H1 (cell line): ENCODE data around the gene CENATAC. TPM values are rescaled to one million over a fixed set of nuclear protein-coding genes. Genes with fewer than 3 reads are reported as not detected.

ENCODE experiments used
- CTCF ChIA-PET: fragments of 300-600 bp; sonication (Branson Sonifier 250); formaldehyde crosslinking; loops from one replicate; lab custom pipeline; 2021; ENCODE audit not compliant: partially characterized antibody; lab: Charles Lee
- POLR2A ChIA-PET: fragments of 300-600 bp; sonication (Branson Sonifier 250); formaldehyde crosslinking; loops from one replicate; lab custom pipeline; 2021; ENCODE audit warnings: inconsistent platforms; ENCODE audit not compliant: partially characterized antibody; lab: Charles Lee
- DNase-seq, 2 experiments: peaks; one replicate each; pipeline versions ENCODE4 v3.0.0 to v3.0.0-alpha.2; 2010 to 2022; ENCODE audit warnings: low spot score in 2 of 2, low read depth in 1 of 2, mixed read lengths in 1 of 2
- FAIRE-seq: peaks from 2 replicates; lab custom pipeline; 2011; peaks lifted over from hg19 to GRCh38; lab: Jason Lieb, UNC
- H2AFZ ChIP-seq: 2 replicates; pipeline ENCODE4 v1.8.1; 2012; ENCODE audit warnings: low read length, inconsistent platforms
- H2AK5ac ChIP-seq: 2 replicates; pipeline ENCODE4 v1.6.1; 2013; ENCODE audit warnings: low read depth, low read length
- H2BK120ac ChIP-seq: replicated peaks from 2 replicates; pipeline ENCODE3; 2013; ENCODE audit warnings: low read depth, low read length, inconsistent platforms
- H2BK12ac ChIP-seq: 2 replicates; pipeline ENCODE4 v1.6.1; 2013; ENCODE audit warnings: low read depth, low read length
- H2BK15ac ChIP-seq: 2 replicates; pipeline ENCODE4 v1.6.1; 2013; ENCODE audit warnings: low read length
- H2BK20ac ChIP-seq: 2 replicates; pipeline ENCODE4 v1.6.1; 2013; ENCODE audit warnings: low read length
- H2BK5ac ChIP-seq: 2 replicates; pipeline ENCODE4 v1.6.1; 2013; ENCODE audit warnings: low read depth, low read length
- H3K14ac ChIP-seq: 2 replicates; pipeline ENCODE4 v1.6.1; 2013; ENCODE audit warnings: inconsistent platforms; ENCODE audit not compliant: insufficient read length
- H3K18ac ChIP-seq: 2 replicates; pipeline ENCODE4 v1.6.1; 2013; ENCODE audit warnings: low read length; ENCODE audit errors: extremely low read depth
- H3K23ac ChIP-seq: 2 replicates; pipeline ENCODE4 v1.6.1; 2013; ENCODE audit warnings: inconsistent platforms; ENCODE audit not compliant: insufficient read length
- H3K23me2 ChIP-seq: 2 replicates; pipeline ENCODE4 v1.6.1; 2013; ENCODE audit warnings: low read depth, low read length
- H3K27ac ChIP-seq: 2 replicates; pipeline ENCODE4 v1.6.1; 2011; ENCODE audit warnings: low read depth, low read length, inconsistent platforms
- H3K27me3 ChIP-seq, 4 experiments: replicated peaks in 1 of 4; 1 replicate in 1 of 4; 2 replicates in 3 of 4; pipeline versions ENCODE4 v1.6.1 to v1.8.1; 2011 to 2013; ENCODE audit warnings: low read length in 3 of 4, mild to moderate bottlenecking in 3 of 4, inconsistent platforms in 2 of 4, mixed read lengths in 2 of 4, moderate library complexity in 1 of 4; ENCODE audit not compliant: control insufficient read depth in 3 of 4, insufficient read depth in 3 of 4; ENCODE audit errors: extremely low read depth in 1 of 4
- H3K36me3 ChIP-seq, 4 experiments: 2 replicates each; pipeline versions ENCODE4 v1.6.1 to v1.8.1; 2011 to 2013; ENCODE audit warnings: mild to moderate bottlenecking in 4 of 4, low read length in 3 of 4, moderate library complexity in 2 of 4, control low read depth in 1 of 4, inconsistent platforms in 1 of 4; ENCODE audit not compliant: insufficient read depth in 4 of 4, control insufficient read depth in 2 of 4
- H3K4ac ChIP-seq: replicated peaks from 2 replicates; pipeline ENCODE3; 2013; ENCODE audit warnings: low read length, low read depth, mixed read lengths, inconsistent platforms; ENCODE audit not compliant: insufficient read length
- H3K4me1 ChIP-seq, 4 experiments: replicated peaks in 1 of 4; 1 replicate in 1 of 4; 2 replicates in 3 of 4; pipeline versions ENCODE4 v1.6.1 to v1.8.1; 2011 to 2013; ENCODE audit warnings: low read length in 3 of 4, inconsistent platforms in 2 of 4, mixed read lengths in 1 of 4; ENCODE audit not compliant: insufficient read depth in 4 of 4, control insufficient read depth in 3 of 4
- H3K4me2 ChIP-seq, 2 experiments: 2 replicates each; pipeline versions ENCODE4 v1.6.1 to v1.8.1; 2011 to 2013; ENCODE audit warnings: low read depth in 2 of 2, low read length in 2 of 2, control low read depth in 1 of 2, inconsistent platforms in 1 of 2, mild to moderate bottlenecking in 1 of 2; ENCODE audit not compliant: insufficient read depth in 1 of 2
- H3K4me3 ChIP-seq, 4 experiments: fragments of 200-600, 300-600 bp in 1 of 4; sonication (generic), shearing (Covaris generic), sonication (Bioruptor Twin) in 1 of 4; 2 replicates each; pipeline versions ENCODE4 v1.5.1 to v1.8.1; 2011 to 2016; ENCODE audit warnings: low read length in 4 of 4, low read depth in 3 of 4, control low read depth in 2 of 4, inconsistent platforms in 2 of 4, mild to moderate bottlenecking in 2 of 4, mixed read lengths in 1 of 4, moderate library complexity in 1 of 4; ENCODE audit not compliant: insufficient read depth in 2 of 4; ENCODE audit errors: extremely low read depth in 1 of 4
- H3K56ac ChIP-seq: replicated peaks from 2 replicates; pipeline ENCODE3; 2013; ENCODE audit warnings: low read depth, mild to moderate bottlenecking, mixed read lengths, low read length, inconsistent platforms; ENCODE audit not compliant: insufficient read length
- H3K79me1 ChIP-seq: 2 replicates; pipeline ENCODE4 v1.6.1; 2013; ENCODE audit warnings: low read depth, low read length, control low read depth
- H3K79me2 ChIP-seq, 2 experiments: 2 replicates each; pipeline versions ENCODE4 v1.6.1 to v1.8.1; 2012 to 2013; ENCODE audit warnings: low read length in 2 of 2, mild to moderate bottlenecking in 2 of 2, inconsistent platforms in 1 of 2; ENCODE audit not compliant: insufficient read depth in 2 of 2, control insufficient read depth in 1 of 2
- H3K9ac ChIP-seq, 4 experiments: replicated peaks in 1 of 4; 1 replicate in 1 of 4; 2 replicates in 3 of 4; pipeline versions ENCODE4 v1.6.1 to v1.8.1; 2011 to 2013; ENCODE audit warnings: low read depth in 3 of 4, low read length in 3 of 4, control low read depth in 2 of 4, mild to moderate bottlenecking in 2 of 4, moderate library complexity in 2 of 4, inconsistent platforms in 1 of 4; ENCODE audit errors: extremely low read depth in 1 of 4
- H3K9me3 ChIP-seq, 2 experiments: 2 replicates each; pipeline versions ENCODE4 v1.6.1 to v1.8.1; 2012 to 2013; ENCODE audit warnings: mild to moderate bottlenecking in 2 of 2, moderate library complexity in 2 of 2, control low read depth in 1 of 2, inconsistent platforms in 1 of 2, low read depth in 1 of 2, low read length in 1 of 2, mixed read lengths in 1 of 2; ENCODE audit not compliant: insufficient read depth in 2 of 2
- H4K20me1 ChIP-seq, 2 experiments: replicated peaks in 1 of 2; 2 replicates each; pipeline versions ENCODE3 to v1.8.1; 2011 to 2013; ENCODE audit warnings: inconsistent platforms in 2 of 2, low read length in 2 of 2, mild to moderate bottlenecking in 1 of 2; ENCODE audit not compliant: insufficient read depth in 2 of 2, control insufficient read depth in 1 of 2
- H4K5ac ChIP-seq: 2 replicates; pipeline ENCODE4 v1.6.1; 2013; ENCODE audit warnings: low read length, low read depth, mixed read lengths, inconsistent platforms; ENCODE audit not compliant: insufficient read length
- H4K8ac ChIP-seq: 2 replicates; pipeline ENCODE4 v1.8.0; 2013; ENCODE audit warnings: mild to moderate bottlenecking, moderate library complexity, low read length, inconsistent platforms; ENCODE audit not compliant: insufficient read depth; ENCODE audit errors: extremely low read depth
- H4K91ac ChIP-seq: replicated peaks from 2 replicates; pipeline ENCODE3; 2013; ENCODE audit warnings: low read length, mixed read lengths, inconsistent platforms; ENCODE audit not compliant: insufficient read length
- CHD2 ChIP-seq: IDR thresholded peaks from 2 replicates; pipeline ENCODE4 v1.6.1; 2012; ENCODE audit warnings: low read length, improper control_type of control experiment
- CTBP2 ChIP-seq: IDR thresholded peaks from 2 replicates; pipeline ENCODE4 v1.7.0; 2011; ENCODE audit warnings: borderline replicate concordance, mild to moderate bottlenecking, moderate library complexity, mixed read lengths, low read length; ENCODE audit not compliant: insufficient read depth, insufficient read length
- E2F6 ChIP-seq: IDR thresholded peaks from 2 replicates; pipeline ENCODE4 v1.6.1; 2012; ENCODE audit warnings: inconsistent platforms
- EP300 ChIP-seq, 2 experiments: IDR thresholded peaks; 1 replicate in 1 of 2; 2 replicates in 1 of 2; pipeline ENCODE4 v1.6.1; 2011 to 2012; ENCODE audit warnings: low read depth in 2 of 2, low read length in 2 of 2, mild to moderate bottlenecking in 2 of 2, borderline replicate concordance in 1 of 2, inconsistent platforms in 1 of 2, moderate library complexity in 1 of 2
- GABPA ChIP-seq: IDR thresholded peaks from 2 replicates; pipeline ENCODE4 v1.6.1; 2011; ENCODE audit warnings: mild to moderate bottlenecking, low read length, moderate library complexity, borderline replicate concordance; ENCODE audit not compliant: insufficient read depth
- HDAC6 ChIP-seq: IDR thresholded peaks from one replicate; pipeline ENCODE4 v1.7.1; 2012; ENCODE audit warnings: low read depth, mild to moderate bottlenecking, inconsistent platforms, low read length, moderate library complexity
- RNF2 ChIP-seq: fragments of 200-900, 300-1000 bp; sonication (generic); IDR thresholded peaks from 2 replicates; pipeline ENCODE4 v1.7.1; 2016; ENCODE audit warnings: borderline replicate concordance, low read depth, mild to moderate bottlenecking, antibody characterized with exemption, low read length; ENCODE audit not compliant: poor library complexity, severe bottlenecking; ENCODE audit errors: missing control alignments
- RXRA ChIP-seq: IDR thresholded peaks from 2 replicates; pipeline ENCODE4 v1.6.1; 2011; ENCODE audit warnings: low read depth, mild to moderate bottlenecking, low read length, moderate library complexity; ENCODE audit not compliant: insufficient read depth
- SIN3A ChIP-seq, 2 experiments: IDR thresholded peaks in 1 of 2; conservative IDR thresholded peaks in 1 of 2; 2 replicates each; pipeline ENCODE4 v1.6.1; 2011 to 2012; ENCODE audit warnings: low read length in 2 of 2, improper control_type of control experiment in 1 of 2, low read depth in 1 of 2, mild to moderate bottlenecking in 1 of 2
- SIX5 ChIP-seq: IDR thresholded peaks from 2 replicates; pipeline ENCODE4 v1.6.1; 2011; ENCODE audit warnings: mild to moderate bottlenecking, low read depth, low read length
- TAF1 ChIP-seq: IDR thresholded peaks from 2 replicates; pipeline ENCODE4 v1.6.1; 2011; ENCODE audit warnings: mild to moderate bottlenecking, low read depth, low read length
- TAF7 ChIP-seq: optimal IDR thresholded peaks from 2 replicates; pipeline ENCODE3; 2011; ENCODE audit warnings: low read depth, mild to moderate bottlenecking, inconsistent platforms, low read length, moderate library complexity, borderline replicate concordance
- WGBS, 2 experiments: shearing (Covaris generic) in 1 of 2; methylation state at CpG; one replicate each; pipeline versions ENCODE4 v1.1.6 to v1.1.7; 2013 to 2015; ENCODE audit warnings: low lambda C conversion rate in 2 of 2, mixed read lengths in 2 of 2, inconsistent platforms in 1 of 2, low coverage in 1 of 2, missing lambda C conversion rate in 1 of 2; ENCODE audit not compliant: insufficient replicate concordance in 2 of 2, insufficient coverage in 1 of 2, insufficient read length in 1 of 2; ENCODE audit errors: extremely low coverage in 1 of 2, missing lambda C conversion rate in 1 of 2; 5-methylcytosine and 5-hydroxymethylcytosine counted together
- polyA plus RNA-seq, 7 experiments: library from polyadenylated mRNA; depleted of rRNA in 3 of 7; stranded (reverse) in 5 of 7; unstranded in 2 of 7; fragments of >200 nt in 5 of 7; fragments of 200-250 nt in 2 of 7; gene quantifications; 1 replicate in 5 of 7; 2 replicates in 1 of 7; 4 replicates in 1 of 7; pipeline versions ENCODE4 v1.2.1 to v1.2.3, GENCODE V29; 2011 to 2013; ENCODE audit warnings: missing spikeins in 2 of 7, mixed read lengths in 2 of 7
- total RNA-seq: library from RNA; stranded (reverse); fragmentation: NEBNext Ultra II Directional; extraction: Animal tissue kit (Norgen Biotek cat#: 25700); gene quantifications from 2 replicates; pipeline ENCODE4 v1.2.1, GENCODE V29; 2021

CENATAC gene
- total and polyA plus RNA-seq, 2 of the 8 experiments (the other 6 are each of a cell fraction or from before 2014, with no cell fraction given) = 22.7 to 36.4 TPM

- Histone ChIP-seq H3K79me2 (no peaks in the 10 kb centered on the region), H3K4me1 (peaks cover 0 to 5% (median 0%) of the 10 kb centered on the region in 4 experiments; a peak in 3 of 7 replicates), H2BK5ac (no peak overlapping the region), H4K91ac (no peak overlapping the region), H4K20me1 (no peaks in the 10 kb centered on the region), H2BK20ac (no peak overlapping the region), H2BK120ac (no peak overlapping the region), H4K8ac (no peak overlapping the region; the same call in 1 of the 2 replicates), H3K9me3 (no peaks in the 10 kb centered on the region), H2BK12ac (no peak overlapping the region), H2BK15ac (no peak overlapping the region), H3K36me3 (no peaks in the 10 kb centered on the region), H3K14ac (no peak overlapping the region), H2AK5ac (no peak overlapping the region), H4K5ac (no peak overlapping the region), H3K4me2 (no peak overlapping the region), H2AFZ (no peak overlapping the region), H3K27ac (no peak overlapping the region), H3K23ac (no peak overlapping the region), H3K4ac (no peak overlapping the region), H3K79me1 (no peaks in the 10 kb centered on the region), H3K4me3 (no peak overlapping the region), H3K56ac (no peak overlapping the region), H3K9ac (no peak overlapping the region), H3K18ac (no peak overlapping the region), H3K27me3 (no peaks in the 10 kb centered on the region), H3K23me2 (no peaks in the 10 kb centered on the region)
- FAIRE-seq = no peak
- CTCF ChIA-PET = interaction anchor here (0.9 to 12.7 kb wide), 8 partner anchors 18 to 271 kb away, joined by 3 to 100 read pairs (median 3); no protein-coding TSS in a partner anchor
- 73% methylated on average over 3 of the region's 5 CpGs; no CpG with 5 or more reads in 1 of the 2 experiments for WGBS, 2 experiments
- POLR2A ChIA-PET = interaction anchor here (1.5 kb wide), 1 partner anchor 326 kb away, joined by 3 read pairs; no protein-coding TSS in a partner anchor
- no peak for DNase-seq
- TF ChIP-seq E2F6 = no peak
- TF ChIP-seq EP300 (IDR thresholded peaks at IDR 0.05; ENCODE audit: borderline replicate concordance in 1 of 2, low read depth in 2 of 2, low read length in 2 of 2) = no peak
- no peak for TF ChIP-seq CHD2
- TF ChIP-seq CTBP2 = no peak
- TF ChIP-seq GABPA = no peak
- no peak for TF ChIP-seq TAF1
- TF ChIP-seq HDAC6 = no peak
- TF ChIP-seq TAF7 = no peak
- TF ChIP-seq SIN3A (conservative IDR thresholded peaks at IDR 0.05 in 1 of 2, IDR thresholded peaks at IDR 0.05 in 1 of 2; ENCODE audit: low read depth in 1 of 2, low read length in 2 of 2) = no peak
- no peak for TF ChIP-seq RNF2
- no peak for TF ChIP-seq SIX5
- TF ChIP-seq RXRA = no peak
Observed at GRCh38 chr11:118961189-118961588, 36.7 kb upstream of the CENATAC start.
